IMR-90 (cell line): ENCODE measurements around the gene RAB15. TPM values are rescaled to one million over a fixed set of nuclear protein-coding genes. Genes with fewer than 3 reads are reported as not detected.

Source experiments
- ATAC-seq: fragments of 200-7000 bp; cut with Tn5 transposase; 2 replicates; pipeline ENCODE4 v1.9.1; 2020; ENCODE audit warnings: low read depth, mild to moderate bottlenecking, moderate library complexity
- BruUV-seq: library from RNA; stranded (reverse); fragments of 400-500 nt; replicated peaks from 2 replicates; lab custom pipeline; 2021; lab: Mats Ljungman, UMichigan
- CTCF ChIA-PET: fragments of 300-600 bp; formaldehyde crosslinking; extraction: SDS; loops from one replicate; lab custom pipeline; 2021; ENCODE audit warnings: antibody characterized with exemption; lab: Yijun Ruan, JAX
- POLR2A ChIA-PET: fragments of 300-600 bp; sonication (Branson Sonifier 250); formaldehyde crosslinking; loops from one replicate; lab custom pipeline; 2022; ENCODE audit warnings: antibody characterized with exemption; ENCODE audit not compliant: unreplicated experiment; lab: Charles Lee
- DNase-seq: peaks from one replicate; pipeline ENCODE4 v3.0.0; 2013
- H2AFZ ChIP-seq: replicated peaks from 2 replicates; pipeline ENCODE3; 2013; ENCODE audit warnings: low read length, mild to moderate bottlenecking; ENCODE audit not compliant: poor library complexity
- H2AK5ac ChIP-seq: 2 replicates; pipeline ENCODE4 v1.6.1; 2013; ENCODE audit warnings: low read depth, low read length, inconsistent platforms
- H2AK9ac ChIP-seq: replicated peaks from 2 replicates; pipeline ENCODE3; 2013; ENCODE audit warnings: mild to moderate bottlenecking, low read depth, low read length, moderate library complexity; ENCODE audit not compliant: poor library complexity
- H2BK120ac ChIP-seq: 2 replicates; pipeline ENCODE4 v1.6.1; 2013; ENCODE audit warnings: low read depth, low read length, inconsistent platforms
- H2BK15ac ChIP-seq: 3 replicates; pipeline ENCODE4 v1.6.1; 2013; ENCODE audit warnings: low read depth, low read length, inconsistent platforms
- H2BK20ac ChIP-seq: 2 replicates; pipeline ENCODE4 v1.6.1; 2013; ENCODE audit warnings: low read depth, mild to moderate bottlenecking, inconsistent platforms, low read length, moderate library complexity
- H2BK5ac ChIP-seq: 2 replicates; pipeline ENCODE4 v1.6.1; 2013; ENCODE audit warnings: mild to moderate bottlenecking, low read depth, low read length, inconsistent platforms; ENCODE audit not compliant: poor library complexity, severe bottlenecking
- H3K14ac ChIP-seq: replicated peaks from 2 replicates; pipeline ENCODE4 v1.6.1; 2013; ENCODE audit warnings: low read depth, low read length, inconsistent platforms
- H3K18ac ChIP-seq: 2 replicates; pipeline ENCODE4 v1.6.1; 2013; ENCODE audit warnings: low read depth, low read length, control low read depth
- H3K23ac ChIP-seq: 2 replicates; pipeline ENCODE4 v1.6.1; 2013; ENCODE audit warnings: low read depth, low read length, inconsistent platforms
- H3K27ac ChIP-seq: 2 replicates; pipeline ENCODE4 v1.5.1; 2013; ENCODE audit warnings: mild to moderate bottlenecking, control low read depth, low read length; ENCODE audit not compliant: insufficient read depth
- H3K27me3 ChIP-seq: 2 replicates; pipeline ENCODE4 v1.6.1; 2013; ENCODE audit warnings: low read length; ENCODE audit not compliant: control insufficient read depth, insufficient read depth
- H3K36me3 ChIP-seq: 2 replicates; pipeline ENCODE4 v1.6.1; 2013; ENCODE audit warnings: low read length, mixed read lengths; ENCODE audit not compliant: control insufficient read depth, insufficient read depth
- H3K4ac ChIP-seq: 2 replicates; pipeline ENCODE4 v1.6.1; 2013; ENCODE audit warnings: low read depth, low read length, inconsistent platforms
- H3K4me1 ChIP-seq: 2 replicates; pipeline ENCODE4 v1.6.1; 2013; ENCODE audit warnings: low read length, mixed read lengths; ENCODE audit not compliant: control insufficient read depth, insufficient read depth
- H3K4me2 ChIP-seq: 2 replicates; pipeline ENCODE4 v1.6.1; 2013; ENCODE audit warnings: low read depth, mild to moderate bottlenecking, control low read depth, low read length, moderate library complexity
- H3K4me3 ChIP-seq: 2 replicates; pipeline ENCODE4 v1.5.1; 2013; ENCODE audit warnings: low read depth, mild to moderate bottlenecking, control low read depth, low read length, moderate library complexity; ENCODE audit not compliant: insufficient read depth
- H3K56ac ChIP-seq: 2 replicates; pipeline ENCODE4 v1.6.1; 2013; ENCODE audit warnings: low read length, inconsistent platforms; ENCODE audit not compliant: insufficient read depth; ENCODE audit errors: extremely low read depth
- H3K79me1 ChIP-seq, 2 experiments: 2 replicates each; pipeline ENCODE4 v1.6.1; 2013; ENCODE audit warnings: low read length in 2 of 2, inconsistent platforms in 1 of 2, low read depth in 1 of 2
- H3K9ac ChIP-seq: 2 replicates; pipeline ENCODE4 v1.6.1; 2013; ENCODE audit warnings: low read depth, low read length, control low read depth
- H3K9me1 ChIP-seq: 2 replicates; pipeline ENCODE4 v1.6.1; 2013; ENCODE audit warnings: low read length, inconsistent platforms; ENCODE audit not compliant: insufficient read depth
- H3K9me3 ChIP-seq: 2 replicates; pipeline ENCODE4 v1.6.1; 2013; ENCODE audit warnings: low read length; ENCODE audit not compliant: control insufficient read depth, insufficient read depth
- H4K20me1 ChIP-seq: 2 replicates; pipeline ENCODE4 v1.6.1; 2013; ENCODE audit warnings: low read length, inconsistent platforms; ENCODE audit not compliant: insufficient read depth
- H4K5ac ChIP-seq: 2 replicates; pipeline ENCODE4 v1.6.1; 2013; ENCODE audit warnings: mild to moderate bottlenecking, low read depth, low read length, control low read depth
- H4K8ac ChIP-seq, 2 experiments: 2 replicates each; pipeline ENCODE4 v1.6.1; 2013; ENCODE audit warnings: low read depth in 2 of 2, low read length in 2 of 2, control low read depth in 1 of 2, inconsistent platforms in 1 of 2
- H4K91ac ChIP-seq: 2 replicates; pipeline ENCODE4 v1.6.1; 2013; ENCODE audit warnings: low read depth, low read length, inconsistent platforms; ENCODE audit not compliant: insufficient read depth
- BHLHE40 ChIP-seq: fragments of 150-350 bp; IDR thresholded peaks from 2 replicates; pipeline ENCODE4 v1.6.1; 2016; ENCODE audit warnings: mild to moderate bottlenecking, low read depth, low read length
- CHD1 ChIP-seq: IDR thresholded peaks from 2 replicates; pipeline ENCODE4 v1.6.1; 2012; ENCODE audit warnings: low read depth, low read length, improper control_type of control experiment
- MAZ ChIP-seq: IDR thresholded peaks from 2 replicates; pipeline ENCODE4 v1.6.1; 2012; ENCODE audit warnings: low read depth, mild to moderate bottlenecking, low read length, improper control_type of control experiment, moderate library complexity, borderline replicate concordance
- whole genome bisulfite sequencing, 2 experiments: methylation state at CpG; one replicate each; pipeline versions ENCODE4 v1.1.5 to v1.1.7; 2013; ENCODE audit warnings: missing lambda C conversion rate in 2 of 2; ENCODE audit not compliant: insufficient read length in 1 of 2; ENCODE audit errors: extremely low coverage in 2 of 2; 5-methylcytosine and 5-hydroxymethylcytosine counted together
- dilution Hi-C: fragments of 300-500 bp; cut with HindIII; formaldehyde crosslinking; loops from one replicate; pipeline ENCODE4 v1.14.3; 2018; ENCODE audit warnings: low sequenced_read_pairs; ENCODE audit not compliant: unreplicated experiment
- in situ Hi-C: fragments of 300-500 bp; cut with MboI; formaldehyde crosslinking; loops from 3 replicates; pipeline ENCODE4 v1.14.3; 2019; ENCODE audit warnings: low sequenced_read_pairs, inconsistent platforms, mixed read lengths
- intact Hi-C: fragments of 100-400 bp; cut with micrococcal nuclease; formaldehyde crosslinking; loops from 2 replicates; pipeline ENCODE4 v1.10.0; 2022
- polyA plus RNA-seq, 3 experiments: library from polyadenylated mRNA; depleted of rRNA; stranded (reverse); fragments of >200 nt; gene quantifications; 2 replicates each; pipeline ENCODE4 v1.2.3, GENCODE V29; 2012; ENCODE audit warnings: low replicate concordance in 1 of 3
- total RNA-seq: library from RNA; depleted of rRNA; stranded (reverse); fragments of >200 nt; gene quantifications from 2 replicates; pipeline ENCODE4 v1.2.3, GENCODE V29; 2012

The RAB15 gene
- total and polyA plus RNA-seq, 2 of the 4 experiments (the other 2 are of a cell fraction), result 3.4 to 7.8 TPM

GRCh38 chr14:64973826-64974225, 1.7 kb upstream of the RAB15 start:
- Histone ChIP-seq H2AK9ac (no peak overlapping the region), H2BK15ac (no peak overlapping the region), H4K20me1 (no peaks in the 10 kb centered on the region), H3K4ac (no peak overlapping the region), H2AFZ (no peak overlapping the region), H3K27me3 (peaks cover 11% of the 10 kb centered on the region; the same call in 1 of the 2 replicates), H3K9me1 (no peaks in the 10 kb centered on the region), H2BK20ac (no peak overlapping the region), H4K91ac (no peak overlapping the region), H3K56ac (no peak overlapping the region), H3K79me1 (no peaks in the 10 kb centered on the region; a peak in 2 of 4 replicates), H3K4me1 (peaks cover 6% of the 10 kb centered on the region), H2BK120ac (no peak overlapping the region), H4K8ac (no peak overlapping the region), H4K5ac (no peak overlapping the region), H3K9ac (no peak overlapping the region), H3K14ac (no peak overlapping the region), H3K4me3 (no peak overlapping the region), H2AK5ac (no peak overlapping the region), H3K36me3 (no peaks in the 10 kb centered on the region), H3K4me2 (no peak overlapping the region), H2BK5ac (no peak overlapping the region), H3K27ac (no peak overlapping the region), H3K9me3 (no peaks in the 10 kb centered on the region), H3K23ac (no peak overlapping the region), H3K18ac (no peak overlapping the region)
- DNase-seq (no peak), ATAC-seq (no peak)
- dilution Hi-C loops (no loop called here), in situ Hi-C loops (no loop called here), intact Hi-C loops (no loop called here)
- ChIA-PET CTCF (interaction anchor here (0.7 kb wide), 1 partner anchor 1591 kb away, joined by 4 read pairs; no protein-coding TSS in a partner anchor), POLR2A (no interaction called here)
- no peak for TF ChIP-seq MAZ
- no peak for TF ChIP-seq CHD1
- TF ChIP-seq BHLHE40, result no peak
- no CpG with 5 or more reads among the region's 9 CpGs for WGBS, 2 experiments
- BruUV-seq, result no TSS peak
